ENCODE results near the gene LRTM2. TPM values are rescaled to one million over a fixed set of nuclear protein-coding genes. Genes with fewer than 3 reads are reported as not detected.

The LRTM2 gene
- total RNA-seq, 2 donors from 2014 or later = not detected

DNA sequence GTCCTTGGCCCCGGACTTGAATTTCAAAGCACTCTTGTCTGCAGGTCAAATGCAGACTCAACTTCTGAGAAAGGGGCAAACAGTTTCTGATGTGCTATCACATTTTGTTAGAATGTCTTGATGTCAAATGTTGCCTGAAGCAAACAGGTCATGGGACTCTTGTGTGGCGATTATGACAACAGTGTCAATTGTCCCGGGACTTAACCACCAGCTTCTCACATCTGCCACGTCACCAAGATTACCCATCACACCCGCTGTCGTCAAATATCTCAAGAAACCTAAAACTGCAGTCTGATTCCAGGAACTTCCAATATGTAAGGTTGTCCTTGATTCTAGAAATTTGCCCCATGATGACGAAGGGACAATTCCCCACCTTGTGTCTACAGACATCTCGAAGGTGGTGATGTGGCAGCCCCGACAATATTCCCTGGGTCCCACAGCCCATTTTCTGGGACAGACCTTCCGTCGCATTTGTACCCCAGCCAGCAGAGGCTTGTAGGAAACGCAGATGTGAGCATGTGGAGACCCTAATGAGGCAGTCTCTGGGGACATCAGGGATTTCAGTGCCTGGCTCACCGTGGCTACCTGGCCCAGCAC, 21.3 kb downstream of the LRTM2 start:
- Histone ChIP-seq H3K4me3 (no peak overlapping the region), H3K9me3 (no peaks in the 10 kb centered on the region), H3K4me1 (no peaks in the 10 kb centered on the region), H3K36me3 (replicated peaks in 1 of 2; ENCODE audit: insufficient read depth in 1 of 2, low read depth in 2 of 2) (no peaks in the 10 kb centered on the region), H3K27me3 (no peaks in the 10 kb centered on the region), H3K27ac (no peak overlapping the region)
- TF ChIP-seq, protein P1, sequence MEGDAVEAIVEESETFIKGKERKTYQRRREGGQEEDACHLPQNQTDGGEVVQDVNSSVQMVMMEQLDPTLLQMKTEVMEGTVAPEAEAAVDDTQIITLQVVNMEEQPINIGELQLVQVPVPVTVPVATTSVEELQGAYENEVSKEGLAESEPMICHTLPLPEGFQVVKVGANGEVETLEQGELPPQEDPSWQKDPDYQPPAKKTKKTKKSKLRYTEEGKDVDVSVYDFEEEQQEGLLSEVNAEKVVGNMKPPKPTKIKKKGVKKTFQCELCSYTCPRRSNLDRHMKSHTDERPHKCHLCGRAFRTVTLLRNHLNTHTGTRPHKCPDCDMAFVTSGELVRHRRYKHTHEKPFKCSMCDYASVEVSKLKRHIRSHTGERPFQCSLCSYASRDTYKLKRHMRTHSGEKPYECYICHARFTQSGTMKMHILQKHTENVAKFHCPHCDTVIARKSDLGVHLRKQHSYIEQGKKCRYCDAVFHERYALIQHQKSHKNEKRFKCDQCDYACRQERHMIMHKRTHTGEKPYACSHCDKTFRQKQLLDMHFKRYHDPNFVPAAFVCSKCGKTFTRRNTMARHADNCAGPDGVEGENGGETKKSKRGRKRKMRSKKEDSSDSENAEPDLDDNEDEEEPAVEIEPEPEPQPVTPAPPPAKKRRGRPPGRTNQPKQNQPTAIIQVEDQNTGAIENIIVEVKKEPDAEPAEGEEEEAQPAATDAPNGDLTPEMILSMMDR (IDR thresholded peaks at IDR 0.05) = no peak
- no peak for TF ChIP-seq POLR2A (IDR thresholded peaks at IDR 0.05)
- DNase-seq (no peak), ATAC-seq (no peak)
- intact Hi-C loops (cut with DNase I) = no loop called here
- WGBS, 2 donors = 66 to 76% methylated on average over 13 of the region's 13 CpGs

DNA sequence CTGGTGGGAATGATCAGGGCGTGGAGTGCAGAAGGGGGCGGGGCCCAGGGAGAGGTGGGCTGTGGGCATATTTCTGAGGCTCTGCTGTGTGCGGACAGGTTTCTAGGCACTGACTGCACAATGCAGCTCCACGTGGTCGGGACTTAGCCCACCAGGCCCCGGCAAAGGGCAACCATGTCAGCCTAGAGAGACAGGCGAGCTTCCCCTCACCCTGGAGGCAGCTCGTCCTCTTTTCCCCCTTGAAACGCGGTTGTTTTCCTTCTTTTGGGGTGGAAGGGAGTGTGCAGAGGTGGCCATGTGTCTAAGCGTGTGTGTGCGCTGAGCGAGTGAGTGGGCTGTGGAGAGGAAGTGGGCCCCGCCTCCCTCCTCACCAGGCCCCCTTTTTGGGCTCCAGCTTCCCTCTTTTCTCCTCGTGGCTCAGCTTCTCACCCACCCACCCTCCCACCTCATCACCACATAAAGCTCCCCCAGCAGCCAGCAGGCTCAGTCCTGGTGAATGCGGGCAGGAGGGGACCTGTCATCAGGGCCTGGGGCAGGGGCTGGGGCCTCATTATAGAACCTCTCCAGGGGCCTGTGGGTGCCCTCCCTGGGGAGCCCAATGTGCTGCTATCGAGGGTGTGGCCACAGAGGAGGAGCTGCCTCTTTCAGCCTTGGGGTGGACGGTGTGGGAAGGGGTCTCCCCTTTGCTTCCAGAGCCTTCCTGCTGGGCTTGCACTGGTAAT, 22.0 kb downstream of the LRTM2 start:
- ATAC-seq = no peak
- WGBS, 2 donors = 55 to 56% methylated on average over 16 to 18 of the region's 18 CpGs
- intact Hi-C loops (cut with DNase I) = no loop called here
- H3K4me3 ChIP-seq = no peak overlapping the region
- TF ChIP-seq, protein P1 (IDR thresholded peaks at IDR 0.05) = no peak
- no peak for TF ChIP-seq POLR2A (IDR thresholded peaks at IDR 0.05)
- no peak overlapping the region for H3K27ac ChIP-seq
- DNase-seq = no peak
- no peaks in the 10 kb centered on the region for H3K27me3 ChIP-seq
- H3K36me3 ChIP-seq (replicated peaks in 1 of 2; ENCODE audit: insufficient read depth in 1 of 2, low read depth in 2 of 2) = no peaks in the 10 kb centered on the region
- H3K9me3 ChIP-seq = no peaks in the 10 kb centered on the region
- H3K4me1 ChIP-seq = no peaks in the 10 kb centered on the region

DNA sequence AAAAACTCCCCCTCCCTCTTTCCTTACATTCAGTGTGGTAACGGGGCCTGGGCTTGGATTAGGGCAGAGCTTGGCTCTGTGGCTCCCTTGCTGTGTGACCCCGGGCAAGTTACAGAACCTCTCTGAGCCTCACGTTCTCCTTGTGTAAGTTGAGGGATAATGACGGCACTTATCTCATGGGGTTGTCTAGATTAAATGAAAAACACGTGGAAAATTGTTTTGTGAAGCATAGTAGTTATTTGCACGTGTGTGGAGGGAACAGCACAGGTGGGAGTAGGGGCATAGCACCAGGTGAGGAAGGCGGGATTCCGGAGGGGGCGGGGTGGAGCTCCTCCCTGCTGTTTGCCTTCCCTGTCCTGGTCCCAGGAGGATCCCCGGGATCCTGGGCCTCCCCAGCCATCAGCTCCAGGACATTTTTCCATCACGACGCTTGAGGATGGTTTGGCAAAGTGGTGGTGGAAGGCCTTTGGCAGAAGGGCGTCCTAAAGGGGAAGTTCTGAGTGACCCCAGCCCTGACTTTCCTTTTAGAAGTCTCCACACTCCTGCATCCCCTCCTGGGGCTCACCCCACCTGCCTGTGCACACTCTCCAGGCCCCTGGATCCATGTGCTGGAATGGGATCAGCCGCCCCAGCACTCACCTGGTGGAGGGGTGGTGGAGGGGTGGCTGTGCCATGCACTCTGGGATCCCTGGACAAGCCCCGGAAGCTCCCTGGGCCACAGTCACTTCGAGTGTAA, 22.7 kb downstream of the LRTM2 start:
- DNase-seq = peak in 1 of 4 donors; percentile 8

DNA sequence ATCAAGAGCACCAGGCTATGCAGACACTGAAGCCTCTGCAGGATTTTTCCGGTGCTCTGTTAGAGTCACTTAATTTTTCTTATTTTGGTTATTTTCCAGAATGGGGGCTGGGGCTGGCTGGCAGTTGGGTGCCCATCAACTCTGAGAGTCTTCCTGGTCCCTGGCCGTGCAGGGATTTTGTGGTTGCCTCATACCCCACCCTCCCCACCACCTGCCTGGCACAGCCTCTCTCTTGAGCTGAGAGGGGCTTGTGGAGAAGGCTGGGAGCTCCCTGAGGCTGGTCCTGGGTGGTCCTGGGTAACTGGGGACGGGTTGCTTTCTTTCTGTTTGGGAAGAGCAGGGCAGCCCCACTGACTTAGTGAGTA, 23.3 kb downstream of the LRTM2 start:
- H3K27ac ChIP-seq = no peak overlapping the region
- no peaks in the 10 kb centered on the region for H3K27me3 ChIP-seq
- H3K4me3 ChIP-seq = no peak overlapping the region
- ATAC-seq = no peak
- no peaks in the 10 kb centered on the region for H3K9me3 ChIP-seq
- no peak for DNase-seq
- no peaks in the 10 kb centered on the region for H3K4me1 ChIP-seq
- TF ChIP-seq POLR2A (IDR thresholded peaks at IDR 0.05) = no peak
- TF ChIP-seq, protein P1 (IDR thresholded peaks at IDR 0.05) = no peak
- no peaks in the 10 kb centered on the region for H3K36me3 ChIP-seq (replicated peaks in 1 of 2; ENCODE audit: insufficient read depth in 1 of 2, low read depth in 2 of 2)
- intact Hi-C loops (cut with DNase I) = no loop called here
- WGBS, 2 donors = 31 to 47% methylated on average over 3 of the region's 3 CpGs

More for the DNA sequence above, 22.7 kb downstream of the LRTM2 start:
- H3K27me3 ChIP-seq = no peaks in the 10 kb centered on the region
- H3K9me3 ChIP-seq = no peaks in the 10 kb centered on the region
- WGBS, 2 donors = 47 to 54% methylated on average over 16 of the region's 16 CpGs
- no peak overlapping the region for H3K4me3 ChIP-seq
- ATAC-seq = no peak
- TF ChIP-seq, protein P1 (IDR thresholded peaks at IDR 0.05) = no peak
- TF ChIP-seq POLR2A (IDR thresholded peaks at IDR 0.05) = no peak
- intact Hi-C loops (cut with DNase I) = no loop called here
- H3K36me3 ChIP-seq (replicated peaks in 1 of 2; ENCODE audit: insufficient read depth in 1 of 2, low read depth in 2 of 2) = no peaks in the 10 kb centered on the region
- no peaks in the 10 kb centered on the region for H3K4me1 ChIP-seq
- no peak overlapping the region for H3K27ac ChIP-seq

Measured in body of pancreas (tissue), 4 donors.